GM10847 (cell line): ENCODE measurements around the gene DNAJC19.

Experiments used
- POLR2A ChIP-seq: IDR thresholded peaks from 2 replicates; pipeline ENCODE4 v1.6.1; 2011; ENCODE audit not compliant: insufficient read length; ENCODE audit errors: extremely low read depth

Gene DNAJC19

DNA sequence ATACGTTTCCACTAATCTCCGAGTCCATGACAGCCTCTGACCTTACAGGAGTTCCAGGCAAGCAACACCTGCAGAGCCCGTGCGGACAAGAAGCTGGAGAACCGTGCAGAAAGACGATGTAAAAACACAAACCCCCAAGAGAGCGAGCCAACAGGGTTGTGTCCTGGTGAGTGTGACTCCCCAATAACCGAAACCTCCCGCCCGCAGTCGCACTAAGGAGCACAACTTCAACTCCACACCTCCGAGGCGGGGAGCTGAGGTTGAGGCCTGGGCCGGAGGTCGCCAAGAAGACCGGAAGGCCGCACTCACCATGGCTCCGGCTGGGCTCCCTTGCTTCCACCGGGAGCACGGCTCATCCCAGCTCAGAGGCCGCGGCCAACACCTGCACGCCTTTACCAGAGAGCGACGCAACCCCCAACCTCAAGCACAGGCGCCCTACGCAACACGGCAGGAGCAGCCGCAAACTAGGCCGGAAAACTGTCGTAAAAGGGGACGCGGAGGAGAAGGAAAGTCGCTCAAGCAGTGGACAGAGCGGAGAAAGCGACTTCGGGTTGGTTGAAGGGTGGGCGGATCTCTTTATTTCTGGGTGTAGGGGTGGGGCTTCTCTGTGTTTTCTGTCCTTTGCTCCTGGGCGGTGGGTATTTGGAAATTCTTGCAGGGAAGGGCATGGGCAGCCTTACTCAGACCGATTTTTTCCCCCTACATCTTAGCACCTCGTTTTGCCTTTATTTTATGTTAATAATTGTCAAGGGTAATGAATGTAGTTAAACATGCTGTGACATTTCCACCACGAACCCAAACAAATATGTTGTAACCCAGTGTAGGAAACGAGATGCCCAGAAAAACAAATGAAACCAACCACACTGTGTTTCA, at the start of gene DNAJC19:
Gene DNAJC19 (minus strand): TSS at position 446 of the 873 bp plus-strand sequence. CDS start 134 bp downstream, at position 312.
- peak; percentile 90 for TF ChIP-seq POLR2A

DNA sequence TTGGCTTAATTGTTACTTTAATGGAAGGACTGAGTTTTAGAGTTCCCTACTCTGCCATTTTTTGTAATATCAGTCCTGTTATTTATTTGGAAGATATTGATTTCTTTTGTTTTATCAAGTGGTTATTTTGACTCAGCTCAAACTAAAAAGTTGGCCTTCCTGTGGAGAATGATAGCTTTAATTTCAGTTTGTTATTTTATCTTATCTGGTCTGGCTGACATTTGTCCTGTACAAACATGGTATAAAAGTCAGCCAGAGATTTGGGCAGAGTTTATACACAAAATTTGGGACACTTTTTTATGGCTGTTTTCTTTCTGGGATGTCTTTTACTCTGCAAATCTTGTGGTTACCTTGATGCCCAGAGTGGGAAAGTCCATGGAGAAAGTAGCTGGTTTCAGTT, 41.4 kb upstream of the DNAJC19 start:
- no peak for TF ChIP-seq POLR2A

DNA sequence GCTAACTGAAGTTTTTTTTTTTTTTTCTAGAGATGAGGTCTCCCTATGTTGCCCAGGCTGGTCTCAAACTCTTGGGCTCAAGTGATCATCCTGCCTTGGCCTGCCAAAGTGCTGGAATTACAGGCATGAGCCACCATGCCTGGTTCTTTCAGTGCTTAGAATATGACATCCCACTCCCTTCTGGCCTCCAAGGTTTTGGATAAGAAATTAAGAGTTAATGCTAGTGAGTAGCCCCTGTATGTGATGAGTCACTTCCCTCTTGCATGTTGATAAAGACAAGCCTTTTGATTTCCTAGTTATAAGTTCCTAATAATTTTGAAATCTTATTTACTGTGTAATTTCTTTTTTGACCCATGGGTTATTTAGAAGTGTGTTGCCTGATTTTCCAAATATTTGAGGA, 35.7 kb upstream of the DNAJC19 start:
- no peak for TF ChIP-seq POLR2A

DNA sequence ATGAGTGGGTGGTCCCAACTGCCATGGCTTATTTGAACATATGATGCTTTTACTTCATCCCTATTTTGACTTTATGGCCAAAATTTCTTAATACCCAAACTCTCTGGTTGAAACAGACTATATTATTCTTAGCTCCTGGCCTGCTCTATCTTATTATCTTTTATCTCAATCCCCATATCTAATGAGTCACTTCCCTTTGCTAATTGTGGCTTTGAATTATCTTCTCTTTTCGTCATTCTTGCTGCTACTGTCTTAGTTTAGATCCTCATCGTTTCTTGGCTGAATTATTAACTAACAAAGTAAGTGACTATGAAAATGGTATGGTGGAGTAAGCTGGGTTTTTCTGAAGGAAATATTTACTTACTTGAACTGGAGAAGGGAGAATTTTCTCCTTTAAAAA, 28.2 kb upstream of the DNAJC19 start:
- TF ChIP-seq POLR2A = no peak

DNA sequence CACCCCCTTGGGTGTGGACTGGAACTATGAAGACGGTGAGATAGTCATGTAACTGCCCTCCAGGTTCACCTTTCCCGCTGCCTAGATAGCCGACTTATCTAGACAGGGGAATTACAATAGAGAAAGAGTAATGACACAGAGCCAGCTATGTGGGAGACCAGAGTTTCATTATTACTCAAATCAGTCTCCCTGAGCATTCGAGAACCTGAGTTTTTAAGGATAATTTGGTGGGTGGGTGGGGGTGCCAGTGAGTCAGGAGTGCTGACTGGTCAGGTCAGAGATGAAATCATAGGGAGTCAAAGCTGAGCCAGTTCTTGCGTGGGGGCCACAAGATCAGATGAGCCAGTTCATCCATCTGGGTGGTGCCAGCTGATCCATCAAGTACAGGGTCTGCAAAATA, 19.7 kb upstream of the DNAJC19 start:
- TF ChIP-seq POLR2A = no peak

DNA sequence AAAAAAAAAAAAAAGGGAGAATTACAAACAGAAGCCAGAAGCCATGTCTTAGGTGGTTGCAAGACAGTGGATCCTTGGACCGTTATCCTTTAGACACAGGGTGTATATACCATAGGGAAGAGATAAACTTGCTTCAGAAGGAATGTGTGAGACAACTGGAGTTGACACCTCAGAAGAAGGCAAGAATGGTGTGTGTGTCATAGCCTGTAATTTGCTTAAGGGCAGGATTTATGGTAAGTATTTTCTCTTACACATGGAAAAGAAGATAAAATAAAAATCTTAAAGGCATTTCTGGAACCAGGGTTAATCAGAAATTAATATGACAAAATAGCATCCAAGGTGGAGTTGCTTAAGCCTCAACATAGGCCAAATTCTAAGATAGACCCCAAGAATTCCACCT, 19.3 kb upstream of the DNAJC19 start:
- no peak for TF ChIP-seq POLR2A

DNA sequence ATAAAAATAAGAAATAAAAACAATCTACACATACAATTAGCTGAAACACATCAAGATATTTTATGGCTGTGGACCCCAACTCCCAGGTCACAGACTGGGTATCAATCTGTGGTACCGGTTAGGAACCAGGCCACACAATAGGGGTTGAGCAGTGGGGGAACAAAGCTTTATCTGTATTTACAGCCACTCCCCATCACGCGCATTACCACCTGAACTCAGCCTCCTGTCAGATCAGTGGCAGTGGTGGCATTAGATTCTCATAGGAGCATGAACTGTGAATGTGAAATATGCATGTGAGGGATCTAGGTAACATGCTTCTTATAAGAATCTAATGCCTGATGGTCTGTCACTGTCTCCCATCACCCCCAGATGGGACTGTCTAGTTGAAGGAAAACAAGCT, 17.7 kb upstream of the DNAJC19 start:
- no peak for TF ChIP-seq POLR2A

DNA sequence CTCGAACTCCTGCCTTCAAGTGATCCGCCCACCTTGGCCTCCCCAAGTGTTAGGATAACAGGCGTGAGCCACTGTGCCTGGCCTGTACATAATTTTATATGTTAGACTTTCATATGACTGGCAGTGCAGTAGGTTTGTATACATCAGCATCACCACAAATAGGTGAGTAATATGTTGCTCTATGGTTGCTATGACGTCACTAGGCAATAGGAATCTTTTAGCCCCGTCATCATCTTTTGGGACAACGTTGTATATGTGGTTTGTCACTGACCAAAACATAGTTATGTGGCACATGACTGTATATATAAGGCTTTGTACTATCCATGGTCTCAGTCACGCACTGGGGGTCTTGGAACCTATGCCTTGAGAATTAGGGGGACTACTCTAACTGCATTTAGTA, 17.0 kb upstream of the DNAJC19 start:
- TF ChIP-seq POLR2A = no peak

DNA sequence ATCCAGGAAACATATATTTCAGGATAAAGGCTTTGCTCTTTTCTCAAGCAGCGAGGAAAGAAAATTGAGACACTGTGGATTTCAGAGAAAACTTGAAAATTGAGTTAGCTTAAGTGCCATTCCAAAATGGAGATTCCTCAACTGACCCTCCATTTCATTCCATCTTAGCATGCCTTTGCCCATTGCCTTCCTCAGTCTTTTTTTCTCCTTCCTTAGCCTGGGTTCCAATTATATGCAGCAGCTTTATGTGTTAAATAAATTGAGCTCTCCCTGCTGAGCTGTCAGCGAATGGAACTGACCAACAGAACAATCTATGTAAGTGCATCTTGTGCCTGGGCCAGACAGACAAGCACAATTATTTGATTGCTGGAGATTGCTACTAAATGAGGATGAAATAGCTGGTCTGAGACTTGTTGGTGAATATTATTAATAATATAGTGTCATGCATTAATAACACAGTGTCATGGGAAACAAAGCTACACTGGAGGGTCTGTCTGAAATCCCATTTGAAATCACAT, 6.9 kb upstream of the DNAJC19 start:
- no peak for TF ChIP-seq POLR2A

DNA sequence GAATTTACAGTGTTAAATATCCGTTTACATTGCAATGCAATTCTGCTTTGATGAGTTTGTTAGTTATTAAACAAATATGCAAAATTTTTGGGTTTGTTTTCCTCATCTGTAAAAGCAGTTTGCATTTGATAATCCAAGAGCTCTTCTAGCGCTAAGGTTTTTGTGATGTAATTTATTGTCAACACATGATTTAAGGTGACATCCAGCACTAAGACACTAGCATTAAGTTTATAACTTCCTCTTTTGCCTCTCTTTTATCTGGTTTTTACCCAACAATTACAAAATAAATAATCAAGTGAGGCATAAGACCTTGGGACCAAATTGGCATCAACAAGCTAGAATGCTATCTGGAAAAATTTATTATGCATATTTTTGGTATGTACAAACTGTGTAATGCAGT, 969 bp upstream of the DNAJC19 start:
- no peak for TF ChIP-seq POLR2A

DNA sequence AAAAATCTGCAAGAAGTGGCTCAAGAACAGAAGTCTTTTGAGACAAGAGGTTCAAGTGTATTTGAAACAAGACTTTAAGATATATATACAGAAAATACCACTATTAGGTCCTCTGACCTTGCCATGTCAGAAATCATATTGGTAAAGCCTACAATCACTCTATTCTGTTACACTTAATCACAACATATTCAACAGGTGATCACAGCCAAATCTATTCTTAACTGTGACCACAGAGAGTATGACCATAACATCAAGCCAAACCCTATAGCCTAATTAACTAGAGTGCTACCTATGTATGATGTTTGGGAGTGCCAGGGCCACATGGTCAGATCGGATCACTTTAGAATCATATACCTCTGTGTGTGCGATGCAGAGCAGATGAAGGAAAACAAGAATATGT, 2.2 kb downstream of the DNAJC19 start:
- TF ChIP-seq POLR2A = no peak

DNA sequence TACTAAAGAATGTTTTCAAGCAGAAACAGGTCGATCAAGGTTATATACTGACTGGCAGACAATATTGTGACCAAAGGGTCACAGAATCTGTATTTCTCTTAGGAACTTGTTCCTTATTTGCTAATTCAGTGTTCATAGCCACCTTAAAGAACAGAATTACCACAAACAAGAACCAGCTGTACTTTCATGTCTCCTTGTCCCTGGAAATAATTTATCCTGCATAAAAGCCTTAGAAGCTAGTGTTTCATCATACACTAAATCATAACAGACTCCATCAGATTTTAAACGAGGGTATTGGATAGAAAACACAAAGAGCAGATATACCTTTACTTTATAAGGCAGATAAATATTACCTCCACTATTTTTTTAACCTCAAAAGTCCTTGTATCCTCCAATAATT, 6.4 kb downstream of the DNAJC19 start:
- no peak for TF ChIP-seq POLR2A

DNA sequence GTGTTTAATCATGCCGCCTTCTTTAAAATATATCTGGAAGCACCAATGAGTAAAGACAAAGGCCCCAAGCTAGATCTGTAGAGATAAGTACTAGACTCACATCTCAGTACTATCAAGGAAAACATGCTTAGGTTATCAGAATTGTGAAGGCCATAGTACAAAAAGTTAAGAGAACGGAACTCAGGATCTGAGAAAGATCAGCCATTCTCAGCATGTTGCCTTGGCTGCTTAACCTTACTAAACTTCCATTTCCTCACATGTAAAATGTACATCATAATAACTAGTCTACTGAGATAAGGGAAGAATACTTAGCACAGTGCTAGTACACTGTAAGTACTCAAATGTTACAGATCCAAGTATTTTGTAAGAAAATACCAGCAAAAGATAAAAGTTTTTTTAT, 7.6 kb downstream of the DNAJC19 start:
- TF ChIP-seq POLR2A = no peak

DNA sequence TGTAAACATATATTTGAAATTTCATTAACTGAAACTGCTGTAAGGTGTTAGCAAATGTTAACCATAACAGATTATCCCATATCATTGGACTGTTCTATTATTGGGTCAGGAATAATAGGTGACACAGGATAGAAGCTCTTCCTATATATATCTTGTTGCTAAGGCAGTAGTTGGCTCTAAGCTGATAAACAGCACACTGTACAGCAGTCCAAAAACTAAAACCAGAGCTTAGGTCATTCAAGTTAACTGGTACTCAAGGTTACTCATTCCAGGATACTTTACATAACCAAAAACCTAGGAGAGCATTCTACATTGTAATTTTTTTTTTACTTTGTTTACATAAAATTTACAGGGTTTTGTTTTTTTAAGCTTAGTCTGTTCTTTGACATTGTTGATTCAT, 8.9 kb downstream of the DNAJC19 start:
- TF ChIP-seq POLR2A = no peak

DNA sequence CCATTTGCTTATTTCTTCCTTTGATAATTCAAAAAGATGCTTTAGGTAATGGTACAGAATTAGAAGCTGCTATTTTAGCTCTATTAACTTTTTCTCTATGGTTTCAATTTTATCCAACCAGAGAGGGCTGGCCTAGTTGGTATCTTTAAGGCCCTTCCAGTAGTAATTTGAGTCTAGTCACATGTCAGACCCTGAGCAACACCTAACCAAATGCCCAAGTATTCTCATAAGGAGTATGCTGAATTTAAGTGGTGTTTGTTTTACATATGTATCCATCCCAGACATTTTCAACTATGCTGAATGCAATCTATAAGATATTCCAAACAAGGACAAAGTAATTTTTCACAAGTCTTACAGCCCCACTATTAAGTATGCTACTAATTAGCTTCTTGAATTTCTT, 9.6 kb downstream of the DNAJC19 start:
- no peak for TF ChIP-seq POLR2A

DNA sequence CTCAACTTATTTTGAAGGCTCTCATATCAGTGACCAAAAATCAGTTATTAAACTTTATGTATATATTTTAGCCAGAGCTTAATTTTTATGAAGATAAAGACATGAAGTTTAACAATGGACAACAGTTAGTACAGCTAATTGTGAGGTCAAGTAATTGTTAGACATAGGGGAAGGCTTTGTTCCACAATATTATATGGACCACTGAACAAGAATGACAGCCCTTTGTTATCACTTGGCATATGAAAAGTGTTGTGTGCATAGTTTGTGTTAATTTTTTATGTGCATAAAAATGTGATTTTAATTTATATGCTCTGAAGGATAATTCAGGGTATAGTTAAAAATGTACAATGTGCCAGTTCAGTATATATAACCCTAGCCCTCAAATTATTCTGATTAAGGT, 12.0 kb downstream of the DNAJC19 start:
- no peak for TF ChIP-seq POLR2A

DNA sequence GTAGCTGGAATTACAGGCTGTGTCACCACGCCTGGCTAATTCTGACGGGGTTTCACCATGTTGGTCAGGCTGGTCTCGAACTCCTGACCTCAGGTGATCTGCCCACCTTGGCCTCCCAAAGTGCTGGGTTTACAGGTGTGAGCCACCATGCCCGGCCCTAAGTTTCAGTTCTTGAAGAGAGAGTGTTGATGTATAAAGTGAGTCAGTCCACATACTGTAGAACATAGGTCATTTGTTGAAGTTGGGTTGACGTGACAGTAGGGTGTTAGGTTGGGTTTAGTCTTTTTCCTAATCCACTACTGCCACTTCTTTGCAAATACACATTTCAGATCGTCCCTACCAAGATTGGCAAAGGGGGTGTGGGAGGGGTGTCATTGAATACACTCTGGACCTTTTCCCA, 15.2 kb downstream of the DNAJC19 start:
- TF ChIP-seq POLR2A = no peak
